ENCODE results near the gene DNALI1.
A peak's percentile ranks its signal among the peaks of the same experiment; 100 is the strongest.
"Not testable (repeated sequence)": the region's sequence is repeated elsewhere in the genome, so short reads cannot be mapped to it uniquely, and the experiment has no call there.

DNALI1 gene

DNA sequence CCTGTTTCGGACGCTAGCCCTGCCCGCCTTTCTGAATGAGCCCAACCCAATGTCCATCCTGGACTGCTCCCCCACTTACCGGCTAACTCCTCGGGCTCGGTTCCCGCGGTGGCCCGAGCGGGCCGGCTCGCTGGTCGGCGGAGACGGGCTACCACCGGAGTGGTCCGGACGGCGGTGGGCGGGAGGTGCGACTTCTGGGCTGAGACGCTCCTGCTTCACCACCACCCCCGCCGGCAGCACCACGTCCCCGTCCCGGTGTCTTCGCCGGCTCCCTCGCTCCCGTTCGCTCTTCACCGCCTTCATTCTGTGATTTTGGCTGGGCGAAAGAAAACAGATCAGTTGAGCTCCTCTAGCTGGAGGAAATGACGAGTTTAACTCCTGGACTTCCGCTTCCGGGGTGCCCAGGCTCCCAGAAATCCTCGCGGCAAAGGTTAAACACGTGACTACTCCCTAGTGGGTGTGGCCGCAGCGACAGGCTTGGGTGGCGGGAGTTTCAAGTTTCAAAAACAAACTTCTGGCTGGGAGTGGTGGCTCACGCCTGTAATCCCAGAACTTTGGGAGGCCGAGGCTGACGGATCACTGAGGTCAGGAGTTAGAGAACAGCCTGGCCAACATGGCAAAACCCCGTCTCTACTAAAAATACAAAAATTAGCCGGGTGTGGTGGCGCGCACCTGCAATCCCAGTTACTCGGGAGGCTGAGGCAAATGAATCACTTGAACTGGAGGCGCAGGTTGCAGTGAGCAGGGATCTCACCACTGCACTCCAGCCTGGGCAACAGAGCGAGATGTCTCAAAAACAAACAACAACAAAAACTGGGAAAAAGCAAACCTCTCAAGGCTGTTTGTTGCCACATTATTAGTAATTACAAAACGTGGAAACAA is 2.6 kb upstream of the DNALI1 start, which contains the start of gene SNIP1:
Gene SNIP1 (minus strand): TSS at position 367 of the 882 bp plus-strand sequence. CDS start 64 bp downstream, at position 303.
- DNase-seq (ENCODE audit: extremely low spot score) = peak; percentile 95
- CTCF ChIA-PET = no interaction called here
- TF ChIP-seq ZNF384 (IDR thresholded peaks at IDR 0.05) (no peak), FOXM1 (IDR thresholded peaks at IDR 0.05; ENCODE audit: borderline replicate concordance) (0 out of 2 replicates have a peak, but pooled peaks have one; percentile 39), NFRKB (IDR thresholded peaks at IDR 0.05) (no peak), CTBP1 (IDR thresholded peaks at IDR 0.05; ENCODE audit: borderline replicate concordance) (no peak), BHLHE40 (IDR thresholded peaks at IDR 0.05; ENCODE audit: borderline replicate concordance) (no peak), LEF1 (IDR thresholded peaks at IDR 0.05; ENCODE audit: borderline replicate concordance) (no peak), ARNT (IDR thresholded peaks at IDR 0.05) (no peak), FOXA1 (IDR thresholded peaks at IDR 0.05) (no peak), FOXK2 (IDR thresholded peaks at IDR 0.05) (no peak), ELF4 (IDR thresholded peaks at IDR 0.05) (peak; percentile 87), SP1 (IDR thresholded peaks at IDR 0.05) (no peak), SUZ12 (IDR thresholded peaks at IDR 0.05) (no peak), L3MBTL2 (conservative IDR thresholded peaks at IDR 0.05) (peak; percentile 71; the same call in 1 of the 2 replicates), TARDBP (IDR thresholded peaks at IDR 0.05) (no peak), HDGF (IDR thresholded peaks at IDR 0.05; ENCODE audit: borderline replicate concordance) (no peak)
- TF ChIP-seq, protein P1, sequence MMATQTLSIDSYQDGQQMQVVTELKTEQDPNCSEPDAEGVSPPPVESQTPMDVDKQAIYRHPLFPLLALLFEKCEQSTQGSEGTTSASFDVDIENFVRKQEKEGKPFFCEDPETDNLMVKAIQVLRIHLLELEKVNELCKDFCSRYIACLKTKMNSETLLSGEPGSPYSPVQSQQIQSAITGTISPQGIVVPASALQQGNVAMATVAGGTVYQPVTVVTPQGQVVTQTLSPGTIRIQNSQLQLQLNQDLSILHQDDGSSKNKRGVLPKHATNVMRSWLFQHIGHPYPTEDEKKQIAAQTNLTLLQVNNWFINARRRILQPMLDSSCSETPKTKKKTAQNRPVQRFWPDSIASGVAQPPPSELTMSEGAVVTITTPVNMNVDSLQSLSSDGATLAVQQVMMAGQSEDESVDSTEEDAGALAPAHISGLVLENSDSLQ (IDR thresholded peaks at IDR 0.05) = no peak
- POLR2A ChIA-PET = interaction anchor here (1.0 to 1.6 kb wide), 6 partner anchors 10 to 79 kb away, joined by 3 to 4 read pairs (median 4); partner anchors contain the start of genes GNL2 and MEAF6

DNA sequence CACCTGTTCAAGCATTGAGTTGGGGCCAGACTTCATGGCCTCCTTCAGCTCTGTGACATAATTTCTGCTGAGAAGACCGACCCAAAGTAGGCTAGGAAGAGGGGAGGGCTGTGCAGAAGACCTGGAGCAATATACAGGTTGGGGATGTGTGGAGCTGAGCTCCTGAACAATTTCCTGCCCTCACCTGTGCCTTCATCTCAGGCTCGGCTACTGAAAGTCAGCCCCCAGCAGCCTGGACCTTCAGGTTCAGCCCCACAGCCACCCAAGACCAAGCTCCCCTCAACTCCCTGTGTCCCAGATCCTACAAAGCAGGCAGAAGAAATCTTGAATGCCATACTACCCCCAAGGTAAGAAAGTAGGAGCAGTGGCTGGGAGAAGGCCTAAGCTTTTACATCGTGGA is 662 bp downstream of the DNALI1 start:
- DNase-seq (ENCODE audit: extremely low spot score) = no peak
- TF ChIP-seq ARNT (IDR thresholded peaks at IDR 0.05) = no peak
- no peak for TF ChIP-seq ZNF384 (IDR thresholded peaks at IDR 0.05)
- TF ChIP-seq BHLHE40 (IDR thresholded peaks at IDR 0.05; ENCODE audit: borderline replicate concordance) = no peak
- no peak for TF ChIP-seq HDGF (IDR thresholded peaks at IDR 0.05; ENCODE audit: borderline replicate concordance)
- no peak for TF ChIP-seq SP1 (IDR thresholded peaks at IDR 0.05)
- no peak for TF ChIP-seq TARDBP (IDR thresholded peaks at IDR 0.05)
- TF ChIP-seq L3MBTL2 (conservative IDR thresholded peaks at IDR 0.05) = no peak
- TF ChIP-seq FOXK2 (IDR thresholded peaks at IDR 0.05) = no peak
- no peak for TF ChIP-seq NFRKB (IDR thresholded peaks at IDR 0.05)
- no peak for TF ChIP-seq CTBP1 (IDR thresholded peaks at IDR 0.05; ENCODE audit: borderline replicate concordance)
- no peak for TF ChIP-seq LEF1 (IDR thresholded peaks at IDR 0.05; ENCODE audit: borderline replicate concordance)
- no peak for TF ChIP-seq FOXM1 (IDR thresholded peaks at IDR 0.05; ENCODE audit: borderline replicate concordance)
- TF ChIP-seq ELF4 (IDR thresholded peaks at IDR 0.05) = no peak
- TF ChIP-seq SUZ12 (IDR thresholded peaks at IDR 0.05) = no peak
- TF ChIP-seq, protein P1 (IDR thresholded peaks at IDR 0.05) = no peak
- no peak for TF ChIP-seq FOXA1 (IDR thresholded peaks at IDR 0.05)
- ChIA-PET CTCF (interaction anchor here (0.6 kb wide), 1 partner anchor 208 kb away, joined by 3 read pairs; no protein-coding TSS in a partner anchor), POLR2A (interaction anchor here (1.0 kb wide), 1 partner anchor 133 kb away, joined by 3 read pairs; a partner anchor contains a TSS)

DNA sequence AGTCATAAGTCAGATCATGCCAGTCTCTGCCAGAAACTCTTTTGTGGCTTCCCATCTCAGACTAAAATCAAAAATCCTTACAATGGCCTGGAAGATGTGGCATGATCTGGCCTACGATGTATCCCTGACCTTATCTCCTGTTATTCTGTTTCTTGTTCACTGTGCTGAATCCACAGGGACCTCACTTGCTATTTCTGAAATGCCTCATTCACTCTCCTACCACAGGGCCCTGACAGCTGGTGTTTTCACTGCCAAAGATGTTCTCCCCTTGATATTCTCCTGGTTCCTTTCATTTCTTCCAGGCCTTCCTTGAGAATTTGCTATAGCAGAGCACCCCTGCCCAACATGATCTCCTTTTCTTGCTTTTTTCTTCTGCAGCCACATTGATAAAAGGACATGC is 1.7 kb downstream of the DNALI1 start:
- TF ChIP-seq TARDBP (IDR thresholded peaks at IDR 0.05) (no peak), SUZ12 (IDR thresholded peaks at IDR 0.05) (no peak), FOXM1 (IDR thresholded peaks at IDR 0.05; ENCODE audit: borderline replicate concordance) (no peak), ZNF384 (IDR thresholded peaks at IDR 0.05) (no peak)
- ChIA-PET CTCF (no interaction called here), POLR2A (no interaction called here)
- DNase-seq (ENCODE audit: extremely low spot score) = no peak

DNA sequence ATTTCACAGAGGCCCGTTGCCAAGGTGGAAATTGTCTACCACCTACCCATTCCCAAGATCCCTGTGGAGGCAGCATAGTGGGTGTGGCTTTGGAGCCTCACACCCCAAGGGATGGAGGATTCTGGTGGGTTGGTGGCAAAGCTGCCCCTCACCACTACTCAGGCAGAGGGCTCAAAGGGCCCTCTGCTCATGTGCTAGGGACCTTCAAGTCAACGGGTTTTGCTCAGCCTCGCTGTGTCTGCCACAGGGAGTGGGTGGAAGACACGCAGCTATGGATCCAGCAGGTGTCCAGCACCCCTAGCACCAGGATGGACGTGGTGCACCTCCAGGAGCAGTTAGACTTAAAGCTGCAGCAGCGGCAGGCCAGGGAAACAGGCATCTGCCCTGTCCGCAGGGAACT is 2.3 kb downstream of the DNALI1 start:
- TF ChIP-seq FOXK2 (IDR thresholded peaks at IDR 0.05) (no peak), ELF4 (IDR thresholded peaks at IDR 0.05) (no peak), FOXA1 (IDR thresholded peaks at IDR 0.05) (no peak)
- CTCF ChIA-PET = no interaction called here
- POLR2A ChIA-PET = no interaction called here
- no peak for DNase-seq (ENCODE audit: extremely low spot score)

DNA sequence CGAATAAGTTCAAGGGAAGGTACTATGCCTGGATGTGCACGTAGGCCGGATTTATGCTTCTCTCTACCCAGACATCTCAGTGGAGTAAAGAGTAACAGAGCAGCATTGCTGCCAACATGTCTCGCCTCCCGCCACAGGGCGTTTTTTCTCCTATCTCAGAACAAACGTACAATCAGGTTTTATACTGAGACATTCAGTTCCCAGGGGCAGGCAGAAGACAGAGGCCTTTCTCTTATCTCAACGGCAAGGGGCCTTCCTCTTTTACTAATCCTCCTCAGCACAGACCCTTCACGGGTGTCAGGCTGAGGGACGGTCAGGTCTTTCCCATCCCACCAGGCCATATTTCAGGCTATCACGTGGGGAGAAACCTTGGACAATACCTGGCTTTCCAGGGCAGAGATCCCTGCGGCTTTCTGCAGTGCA is 3.2 kb downstream of the DNALI1 start:
- DNase-seq (ENCODE audit: extremely low spot score); CTCF ChIA-PET; POLR2A ChIA-PET: not testable (repeated sequence)

DNA sequence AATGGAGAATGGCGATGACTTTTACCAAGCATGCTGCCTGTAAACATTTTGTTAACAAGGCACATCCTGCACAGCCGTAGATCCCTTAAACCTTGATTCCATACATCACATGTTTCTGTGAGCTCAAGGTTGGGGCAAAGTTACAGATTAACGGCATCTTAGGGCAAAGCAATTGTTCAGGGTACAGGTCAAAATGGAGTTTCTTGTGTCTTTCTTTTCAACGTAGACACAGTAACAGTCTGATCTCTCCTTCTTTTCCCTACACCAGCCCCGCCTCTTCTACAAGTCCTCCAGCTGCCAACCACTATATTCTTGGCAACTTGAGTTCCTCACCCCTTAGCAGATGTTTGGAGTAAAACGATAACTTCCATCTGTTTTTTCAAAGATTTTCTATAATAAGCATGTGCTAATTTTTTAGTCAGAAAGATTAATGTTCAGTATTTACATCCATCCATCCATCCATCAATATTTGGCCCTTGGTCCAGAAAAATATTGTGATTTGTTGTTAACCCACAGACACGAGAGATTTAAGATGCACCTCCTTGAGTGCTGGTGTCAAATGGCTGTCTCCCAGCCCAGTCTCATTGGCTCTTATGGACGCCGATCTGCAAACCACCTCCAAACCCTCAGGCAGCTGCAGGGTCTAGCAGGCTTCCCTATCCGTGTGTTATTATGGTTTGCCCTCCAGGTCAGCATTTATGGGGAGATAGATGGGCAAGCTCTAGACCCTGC is 3.8 kb downstream of the DNALI1 start:
- CTCF ChIA-PET = no interaction called here
- POLR2A ChIA-PET = no interaction called here
- TF ChIP-seq BHLHE40 (IDR thresholded peaks at IDR 0.05; ENCODE audit: borderline replicate concordance) (no peak), SUZ12 (IDR thresholded peaks at IDR 0.05) (no peak)
- no peak for DNase-seq (ENCODE audit: extremely low spot score)

All from HEK293T (cell line).